Hepatocyte (in vitro differentiated cells): ENCODE results near the gene OR2S2. TPM values are rescaled to one million over a fixed set of nuclear protein-coding genes. Genes with fewer than 3 reads are reported as not detected.

Source experiments
- DNase-seq: peaks from one replicate; pipeline ENCODE4 v3.0.0-alpha.2; 2016; ENCODE audit warnings: low spot score
- H2AFZ ChIP-seq: fragments of 200-600 bp; sonication (generic); 2 replicates; pipeline ENCODE4 v1.6.0; 2016; ENCODE audit warnings: antibody characterized with exemption, mild to moderate bottlenecking
- H3K27ac ChIP-seq: fragments of 200-600 bp; sonication (generic); 2 replicates; pipeline ENCODE4 v1.5.1; 2016; ENCODE audit warnings: mild to moderate bottlenecking
- H3K27me3 ChIP-seq: fragments of 200-600 bp; sonication (generic); 2 replicates; pipeline ENCODE4 v1.6.1; 2016
- H3K36me3 ChIP-seq: fragments of 200-600 bp; sonication (generic); replicated peaks from 2 replicates; pipeline ENCODE4 v1.5.1; 2016; ENCODE audit warnings: low read depth; ENCODE audit not compliant: insufficient read depth
- H3K4me1 ChIP-seq: fragments of 200-600 bp; sonication (generic); 2 replicates; pipeline ENCODE4 v1.5.1; 2016; ENCODE audit warnings: mild to moderate bottlenecking, moderate library complexity; ENCODE audit not compliant: insufficient read depth
- H3K4me2 ChIP-seq: fragments of 200-600 bp; sonication (generic); 2 replicates; pipeline ENCODE4 v1.6.0; 2016
- H3K4me3 ChIP-seq: fragments of 200-600 bp; sonication (generic); 2 replicates; pipeline ENCODE4 v1.5.1; 2016; ENCODE audit warnings: mild to moderate bottlenecking
- H3K79me2 ChIP-seq: fragments of 200-600 bp; sonication (generic); 2 replicates; pipeline ENCODE4 v1.6.0; 2017; ENCODE audit warnings: mild to moderate bottlenecking
- H3K9me2 ChIP-seq: fragments of 200-600 bp; sonication (generic); replicated peaks from 2 replicates; pipeline ENCODE4 v1.6.0; 2017; ENCODE audit warnings: mild to moderate bottlenecking; ENCODE audit not compliant: insufficient read depth
- H3K9me3 ChIP-seq: fragments of 200-600 bp; sonication (generic); 2 replicates; pipeline ENCODE4 v1.5.1; 2016; ENCODE audit warnings: low read depth, mild to moderate bottlenecking
- H4K20me1 ChIP-seq: fragments of 200-600 bp; sonication (generic); 2 replicates; pipeline ENCODE4 v1.6.0; 2016; ENCODE audit warnings: mild to moderate bottlenecking; ENCODE audit not compliant: insufficient read depth, poor library complexity, severe bottlenecking
- CTCF ChIP-seq: fragments of 200-600 bp; sonication (generic); IDR thresholded peaks from 2 replicates; pipeline ENCODE4 v1.5.1; 2016; ENCODE audit warnings: antibody characterized with exemption, mild to moderate bottlenecking; ENCODE audit not compliant: poor library complexity
- EZH2 ChIP-seq: fragments of 200-600 bp; sonication (generic); IDR thresholded peaks from 2 replicates; pipeline ENCODE4 v1.6.1; 2016; ENCODE audit warnings: antibody characterized with exemption, mild to moderate bottlenecking, borderline replicate concordance
- EZH2phosphoT487 ChIP-seq: fragments of 200-600 bp; sonication (generic); IDR thresholded peaks from one replicate; pipeline ENCODE4 v1.6.1; 2018; ENCODE audit warnings: antibody characterized with exemption, mild to moderate bottlenecking, low read depth, moderate library complexity; ENCODE audit not compliant: unreplicated experiment, severe bottlenecking
- WGBS: methylation state at CpG from one replicate; pipeline ENCODE4 v1.1.6; 2016; ENCODE audit warnings: low lambda C conversion rate; ENCODE audit errors: missing lambda C conversion rate; 5-methylcytosine and 5-hydroxymethylcytosine counted together
- polyA plus RNA-seq: library from polyadenylated mRNA; unstranded; fragments of >200 nt; fragmentation: Nextera tagmentation; extraction: Ambion mirVana; gene quantifications from 2 replicates; pipeline ENCODE4 v1.2.1, GENCODE V29; 2016
- total RNA-seq: library from RNA; depleted of rRNA; stranded (reverse); fragments of >200 nt; gene quantifications from 2 replicates; pipeline ENCODE4 v1.2.3, GENCODE V29; 2014

OR2S2 gene
- total and polyA plus RNA-seq, 2 experiments from 2014 or later: 0.27 TPM; not detected in 1

DNA sequence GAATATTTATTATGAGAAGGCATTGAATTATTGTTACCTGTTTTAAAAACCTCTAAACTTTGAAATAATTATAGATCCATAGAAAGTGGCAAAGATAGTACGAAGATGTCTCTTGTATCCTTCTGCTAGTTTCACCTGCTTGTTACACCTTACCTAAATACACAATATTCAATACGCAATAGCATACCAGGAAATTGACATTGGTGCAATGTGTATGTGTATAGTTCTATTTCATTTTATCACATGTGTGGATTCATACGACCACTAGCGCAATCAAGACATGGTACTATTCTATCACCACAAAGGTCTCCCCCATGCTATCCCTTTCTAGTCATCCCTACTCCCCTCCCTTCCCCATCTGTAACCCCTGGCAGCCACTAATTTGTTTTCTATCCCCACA lies 8.5 kb upstream of the OR2S2 start:
- Histone ChIP-seq H3K79me2 (no peaks in the 10 kb centered on the region), H3K36me3 (no peaks in the 10 kb centered on the region), H4K20me1 (no peaks in the 10 kb centered on the region), H3K9me2 (no peaks in the 10 kb centered on the region), H3K27ac (no peak overlapping the region), H3K4me1 (no peaks in the 10 kb centered on the region), H3K27me3 (peaks cover 33% of the 10 kb centered on the region), H3K9me3 (no peaks in the 10 kb centered on the region), H3K4me2 (no peak overlapping the region), H3K4me3 (no peak overlapping the region), H2AFZ (no peak overlapping the region)
- DNase-seq: no peak
- 81% methylated on average over 4 of the region's 4 CpGs for WGBS
- TF ChIP-seq EZH2phosphoT487: no peak
- TF ChIP-seq CTCF: no peak
- no peak for TF ChIP-seq EZH2

DNA sequence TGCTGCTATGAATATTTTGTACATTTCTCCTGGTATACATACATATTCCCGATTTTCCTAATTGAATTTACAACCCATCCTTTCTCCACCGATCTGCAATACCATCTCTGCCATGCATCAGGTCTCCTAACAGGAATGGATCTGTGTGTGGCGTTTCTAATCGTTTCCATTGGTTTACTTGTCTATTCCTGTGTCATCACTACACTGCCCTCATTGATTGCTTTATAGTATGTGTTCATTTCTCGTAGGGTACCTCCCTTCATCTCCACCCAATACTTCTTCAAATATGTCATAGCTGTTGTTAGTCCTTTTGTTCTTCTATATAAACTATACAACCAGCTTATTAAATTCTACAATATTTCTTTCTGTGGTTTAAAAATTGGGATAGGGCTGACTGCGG lies 7.1 kb upstream of the OR2S2 start:
- Histone ChIP-seq H3K4me1 (peaks cover 1% of the 10 kb centered on the region), H3K79me2 (no peaks in the 10 kb centered on the region), H3K36me3 (no peaks in the 10 kb centered on the region), H3K4me3 (no peak overlapping the region), H2AFZ (no peak overlapping the region), H3K9me2 (no peaks in the 10 kb centered on the region), H3K4me2 (no peak overlapping the region), H3K27ac (no peak overlapping the region), H3K9me3 (no peaks in the 10 kb centered on the region), H3K27me3 (peaks cover 28% of the 10 kb centered on the region), H4K20me1 (no peaks in the 10 kb centered on the region)
- DNase-seq: no peak
- TF ChIP-seq CTCF (no peak), EZH2phosphoT487 (no peak), EZH2 (no peak)
- 88% methylated on average over 6 of the region's 6 CpGs for whole genome bisulfite sequencing

- Histone ChIP-seq H3K79me2 (no peaks in the 10 kb centered on the region), H3K4me2 (no peak overlapping the region), H3K27me3 (peaks cover 12% of the 10 kb centered on the region), H3K27ac (no peak overlapping the region), H4K20me1 (no peaks in the 10 kb centered on the region), H3K36me3 (no peaks in the 10 kb centered on the region), H3K4me1 (peaks cover 2% of the 10 kb centered on the region), H2AFZ (no peak overlapping the region), H3K9me2 (no peaks in the 10 kb centered on the region), H3K4me3 (no peak overlapping the region), H3K9me3 (no peaks in the 10 kb centered on the region)
- DNase-seq: no peak
- WGBS: 61% methylated on average over 20 of the region's 23 CpGs
- TF ChIP-seq EZH2phosphoT487 (no peak), EZH2 (no peak), CTCF (no peak)
Observed at GRCh38 chr9:35962126-35962906, 4.4 kb upstream of the OR2S2 start.
